HepG2 (cell line): ENCODE data around the gene TNFRSF13B. TPM values are rescaled to one million over a fixed set of nuclear protein-coding genes. Genes with fewer than 3 reads are reported as not detected.

Experiments used
- ATAC-seq: fragments of 200-7000 bp; cut with Tn5 transposase; 3 replicates; pipeline ENCODE4 v1.9.1; 2020; ENCODE audit warnings: mild to moderate bottlenecking, moderate library complexity
- BruUV-seq: library from RNA; stranded (reverse); fragments of 400-500 nt; replicated peaks from 2 replicates; lab custom pipeline; 2021; lab: Mats Ljungman, UMichigan
- CTCF ChIA-PET: fragments of 300-600 bp; formaldehyde crosslinking; extraction: SDS; loops from one replicate; lab custom pipeline; 2021; ENCODE audit warnings: low total read pairs, inconsistent platforms, low intra/inter-chr PET ratio; lab: Yijun Ruan, JAX
- POLR2A ChIA-PET: fragments of 350-600 bp; sonication (Branson Sonifier 250); formaldehyde crosslinking; loops from one replicate; lab custom pipeline; 2020; ENCODE audit warnings: antibody characterized with exemption, inconsistent platforms; lab: Yijun Ruan, JAX
- DNase-seq: peaks from one replicate; pipeline ENCODE4 v3.0.0-alpha.2; 2015; ENCODE audit warnings: low spot score
- FAIRE-seq: peaks from 3 replicates; lab custom pipeline; 2011; peaks lifted over from hg19 to GRCh38; lab: Jason Lieb, UNC
- H2AFZ ChIP-seq: one replicate; pipeline ENCODE4 v1.6.1; 2011; ENCODE audit warnings: low read length, inconsistent platforms
- H3K27ac ChIP-seq: fragments of 300-600 bp; 3 replicates; pipeline ENCODE4 v1.8.0; 2011; ENCODE audit warnings: mixed run types, mild to moderate bottlenecking, mixed read lengths, low read length, inconsistent platforms; ENCODE audit not compliant: insufficient read depth; ENCODE audit errors: extremely low read length
- H3K27me3 ChIP-seq, 2 experiments: fragments of 200-600 bp in 1 of 2; 2 replicates in 1 of 2; 3 replicates in 1 of 2; pipeline versions ENCODE4 v1.6.0 to v1.8.0; 2011; ENCODE audit warnings: low read length in 2 of 2, mild to moderate bottlenecking in 2 of 2, moderate library complexity in 2 of 2, inconsistent platforms in 1 of 2; ENCODE audit not compliant: insufficient read depth in 2 of 2, control insufficient read depth in 1 of 2
- H3K36me3 ChIP-seq, 2 experiments: fragments of 200-600 bp in 1 of 2; replicated peaks in 1 of 2; 2 replicates in 1 of 2; 3 replicates in 1 of 2; pipeline versions ENCODE4 v1.5.1 to v1.8.0; 2011; ENCODE audit warnings: low read length in 2 of 2, inconsistent platforms in 1 of 2; ENCODE audit not compliant: insufficient read depth in 2 of 2, control insufficient read depth in 1 of 2
- H3K4me1 ChIP-seq: 2 replicates; pipeline ENCODE4 v1.5.1; 2012; ENCODE audit warnings: low read length, inconsistent platforms; ENCODE audit not compliant: insufficient read depth
- H3K4me2 ChIP-seq: 2 replicates; pipeline ENCODE4 v1.6.0; 2011; ENCODE audit warnings: low read depth, low read length, inconsistent platforms
- H3K4me3 ChIP-seq, 3 experiments: fragments of 200-600 bp in 1 of 3; sonication (generic), shearing (Covaris generic) in 1 of 3; replicated peaks in 1 of 3; 2 replicates each; pipeline ENCODE4 v1.5.1; 2011 to 2016; ENCODE audit warnings: low read length in 3 of 3, inconsistent platforms in 2 of 3, low read depth in 2 of 3, mild to moderate bottlenecking in 2 of 3, control low read depth in 1 of 3, mixed read lengths in 1 of 3; ENCODE audit not compliant: insufficient read depth in 1 of 3
- H3K79me2 ChIP-seq: one replicate; pipeline ENCODE4 v1.6.1; 2011; ENCODE audit warnings: low read length, inconsistent platforms; ENCODE audit not compliant: insufficient read depth
- H3K9ac ChIP-seq: 2 replicates; pipeline ENCODE4 v1.6.0; 2011; ENCODE audit warnings: mild to moderate bottlenecking, low read depth, low read length, inconsistent platforms; ENCODE audit not compliant: insufficient read depth
- H3K9me3 ChIP-seq: 2 replicates; pipeline ENCODE4 v1.5.1; 2012; ENCODE audit warnings: mild to moderate bottlenecking, low read length
- H4K20me1 ChIP-seq: 2 replicates; pipeline ENCODE4 v1.6.0; 2011; ENCODE audit warnings: inconsistent platforms, mild to moderate bottlenecking, low read length, moderate library complexity; ENCODE audit not compliant: insufficient read depth
- ARID4A ChIP-seq: sonication (generic); formaldehyde crosslinking; IDR thresholded peaks from 2 replicates; pipeline ENCODE4 v1.5.0; 2020; ENCODE audit warnings: mild to moderate bottlenecking, missing genetic modification reagents, borderline replicate concordance
- XRCC5 ChIP-seq: fragments of 200-400 bp; formaldehyde crosslinking; optimal IDR thresholded peaks from 2 replicates; pipeline ENCODE3; 2017; ENCODE audit warnings: mild to moderate bottlenecking, low read length
- ZNF720 ChIP-seq: sonication (generic); formaldehyde crosslinking; IDR thresholded peaks from 2 replicates; pipeline ENCODE4 v1.4.0; 2020; ENCODE audit warnings: missing genetic modification reagents
- WGBS: methylation state at CpG from one replicate; pipeline ENCODE4 v1.1.6; 2017; ENCODE audit warnings: low lambda C conversion rate; 5-methylcytosine and 5-hydroxymethylcytosine counted together
- in situ Hi-C: cut with HindIII; loops from 2 replicates; pipeline ENCODE4 v1.10.0; 2017; ENCODE audit warnings: low pct_unique_long_range_greater_than_20kb; ENCODE audit not compliant: extremely low pct_ligation_motif_present
- intact Hi-C: fragments of 100-400 bp; cut with micrococcal nuclease; formaldehyde crosslinking; loops from one replicate; pipeline ENCODE4 v1.10.0; 2022; ENCODE audit not compliant: unreplicated experiment
- polyA plus RNA-seq, 8 experiments: library from polyadenylated mRNA; depleted of rRNA in 3 of 8; stranded (reverse) in 7 of 8; unstranded in 1 of 8; fragments of >200 nt; fragmentation: Illumina TruSeq in 4 of 8; extraction: Trizol in 4 of 8; gene quantifications; 2 replicates each; pipeline versions ENCODE4 v1.2.1 to v1.2.3, GENCODE V29; 2011 to 2016; ENCODE audit warnings: low read depth in 4 of 8, missing spikeins in 1 of 8, mixed read lengths in 1 of 8; ENCODE audit not compliant: insufficient read depth in 1 of 8
- total RNA-seq, 5 experiments: library from RNA; depleted of rRNA; stranded (reverse); fragments of >200 nt; fragmentation: Illumina TruSeq; extraction: Trizol; gene quantifications; 2 replicates each; pipeline ENCODE4 v1.2.3, GENCODE V29; 2016; ENCODE audit warnings: low read depth in 1 of 5

TNFRSF13B gene
- total and polyA plus RNA-seq, 2 of the 13 experiments (the other 11 are each of a cell fraction or from before 2014, with no cell fraction given): not detected

- Histone ChIP-seq H3K27ac (no peak overlapping the region), H3K4me1 (peaks cover 54% of the 10 kb centered on the region), H3K9ac (no peak overlapping the region), H3K79me2 (no peaks in the 10 kb centered on the region), H3K4me2 (peak overlapping the region; percentile 75), H3K9me3 (no peaks in the 10 kb centered on the region), H2AFZ (no peak overlapping the region), H3K27me3 (peaks cover 0 to 1% of the 10 kb centered on the region in 2 experiments; a peak in 3 of 5 replicates), H3K36me3 (no peaks in the 10 kb centered on the region), H3K4me3 (peak overlapping the region in 1 of 3 experiments; percentile 46; a peak in 1 of 6 replicates), H4K20me1 (no peaks in the 10 kb centered on the region)
- 78% methylated on average over 8 of the region's 8 CpGs for WGBS
- ATAC-seq: no peak
- ChIA-PET POLR2A (interaction anchor here (1.0 to 1.3 kb wide), 2 partner anchors 8 to 11 kb away, joined by 3 to 12 read pairs; no protein-coding TSS in a partner anchor), CTCF (no interaction called here)
- no TSS peak for BruUV-seq
- no peak for FAIRE-seq
- DNase-seq: no peak
- intact Hi-C loops: no loop called here
- in situ Hi-C loops: no loop called here
- TF ChIP-seq ZNF720 (no peak), XRCC5 (no peak), ARID4A (CRISPR knock-in tag) (0 out of 2 replicates have a peak, but pooled peaks have one; percentile 3)
Measured at GRCh38 chr17:17020821-17021193, 48.9 kb upstream of the TNFRSF13B start.
